Measurements from ENCODE around the gene ZBTB21.

Gene ZBTB21

DNA sequence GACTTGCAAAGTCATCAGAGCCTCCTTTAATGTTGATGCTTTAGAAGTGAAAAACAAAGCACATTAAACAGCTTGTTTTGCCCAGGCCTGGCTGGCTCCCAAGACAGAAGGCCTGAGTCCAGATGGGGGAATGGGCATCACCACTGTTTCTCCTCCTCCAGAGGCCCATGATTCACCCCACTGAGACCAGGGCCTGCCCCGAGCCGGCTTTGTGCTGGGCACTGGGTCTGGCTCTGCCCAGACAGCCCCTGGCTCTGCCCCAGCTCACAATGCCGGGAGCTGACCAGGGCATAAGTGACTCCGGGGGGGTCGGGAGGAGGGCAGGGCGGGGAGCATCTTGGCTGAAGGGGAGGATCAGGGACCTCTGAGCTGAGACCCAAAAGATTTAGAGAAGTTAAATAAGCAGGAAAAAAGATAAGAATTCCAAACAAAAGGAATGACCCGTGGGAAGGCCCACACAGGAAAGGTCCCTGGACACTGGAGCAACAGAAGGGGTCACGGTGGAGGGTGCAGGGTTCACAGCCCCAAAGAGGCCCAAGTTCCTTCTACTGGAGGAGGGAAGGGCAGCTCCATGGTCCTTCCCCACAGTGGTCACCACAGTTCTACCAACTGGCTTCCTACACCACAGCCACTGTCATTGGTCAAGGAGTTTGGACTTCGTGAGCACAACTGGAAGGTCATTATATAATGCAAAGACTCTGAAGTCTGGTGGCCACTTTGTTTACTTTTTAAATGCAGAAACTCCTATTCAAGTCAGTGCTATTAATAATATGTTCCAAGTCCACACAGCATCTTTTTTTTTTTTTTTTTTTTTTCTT is 61.9 kb downstream of the ZBTB21 start:
- ATAC-seq (replicated peaks) (no peak), DNase-seq (no peak)
- H3K27ac Mint-ChIP-seq = no peak overlapping the region
- peaks cover 2 to 4% of the 10 kb centered on the region in 2 donors for H3K9me3 Mint-ChIP-seq
- H3K27me3 Mint-ChIP-seq = no peaks in the 10 kb centered on the region
- H3K4me3 Mint-ChIP-seq = no peak overlapping the region
- peaks cover 6 to 15% of the 10 kb centered on the region in 2 donors for H3K4me1 Mint-ChIP-seq
- H3K36me3 Mint-ChIP-seq = peaks cover 2 to 4% of the 10 kb centered on the region in 2 donors

DNA sequence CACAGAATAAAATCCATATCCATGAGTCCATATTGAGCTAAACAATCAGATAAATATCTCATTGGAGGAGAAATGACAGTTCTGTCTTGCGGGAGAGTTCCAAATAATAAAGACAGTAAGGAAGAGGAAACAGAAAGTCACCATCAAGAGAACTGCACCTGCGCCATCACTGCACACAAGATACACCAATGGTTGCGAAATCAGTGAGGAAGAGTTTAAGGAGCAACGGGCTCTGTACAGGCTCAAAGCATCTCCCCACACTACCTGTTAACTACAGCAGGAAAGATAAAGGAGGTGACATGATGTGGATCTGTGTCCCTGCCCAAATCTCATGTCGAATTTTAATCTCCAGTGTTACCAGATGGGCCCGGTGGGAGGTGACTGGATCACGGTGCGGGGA is 64.2 kb downstream of the ZBTB21 start:
- no peak for ATAC-seq (replicated peaks)
- DNase-seq = no peak
- Mint-ChIP-seq H3K27me3 (no peaks in the 10 kb centered on the region), H3K27ac (no peak overlapping the region), H3K9me3 (peaks cover 2 to 4% of the 10 kb centered on the region in 2 donors), H3K4me1 (peaks cover 1 to 6% of the 10 kb centered on the region in 2 donors), H3K36me3 (peaks cover 2 to 4% of the 10 kb centered on the region in 2 donors), H3K4me3 (no peak overlapping the region)

DNA sequence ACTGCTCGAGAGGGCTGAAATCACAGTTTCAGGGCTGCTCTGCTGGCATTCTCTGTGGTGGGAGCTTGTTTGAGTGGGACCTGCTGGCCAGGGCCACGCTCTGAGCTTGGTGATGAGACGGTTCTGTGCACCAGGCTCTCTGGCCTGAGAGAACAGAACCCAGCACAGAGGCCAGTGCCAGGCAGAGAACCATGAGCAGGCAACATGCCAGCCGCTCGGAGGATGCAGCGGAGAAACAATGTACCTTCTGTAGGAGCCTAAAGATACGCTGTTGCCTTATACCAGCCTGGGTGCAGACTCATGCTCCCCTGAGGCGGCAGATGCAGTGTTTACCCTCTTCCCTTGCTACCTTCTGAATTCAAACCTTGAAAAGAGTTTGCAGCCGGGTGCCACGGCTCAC is 66.3 kb downstream of the ZBTB21 start:
- H3K27ac Mint-ChIP-seq = no peak overlapping the region
- peaks cover 0 to 4% of the 10 kb centered on the region in 2 donors for H3K36me3 Mint-ChIP-seq
- no peaks in the 10 kb centered on the region for H3K27me3 Mint-ChIP-seq
- H3K4me3 Mint-ChIP-seq = no peak overlapping the region
- DNase-seq = no peak
- H3K9me3 Mint-ChIP-seq = peaks cover 0 to 4% of the 10 kb centered on the region in 2 donors
- peaks cover 1 to 6% of the 10 kb centered on the region in 2 donors for H3K4me1 Mint-ChIP-seq
- ATAC-seq (replicated peaks) = no peak

DNA sequence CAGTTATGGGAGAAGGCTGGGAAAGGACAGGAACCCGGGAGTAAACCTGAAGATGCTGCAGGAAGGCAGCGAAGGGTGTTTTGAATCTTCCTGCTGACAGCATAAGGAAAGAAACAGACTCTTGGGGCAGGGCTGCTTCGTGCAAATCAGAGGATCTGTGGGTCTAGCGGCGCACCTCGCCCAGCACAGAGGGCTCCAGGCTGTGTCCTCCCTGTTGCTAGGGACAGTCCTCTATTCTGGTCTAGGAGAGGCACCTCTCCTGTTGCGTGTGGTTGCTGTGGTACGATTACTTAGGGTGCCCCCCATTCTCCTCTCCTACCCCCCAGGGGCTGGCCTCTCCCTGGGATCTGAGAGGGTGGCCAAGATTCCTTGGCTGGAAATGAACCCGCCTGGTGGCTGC is 67.7 kb downstream of the ZBTB21 start:
- Mint-ChIP-seq H3K27ac (no peak overlapping the region), H3K4me3 (no peak overlapping the region), H3K4me1 (no peaks in the 10 kb centered on the region), H3K27me3 (no peaks in the 10 kb centered on the region), H3K36me3 (peaks cover 2 to 4% of the 10 kb centered on the region in 2 donors), H3K9me3 (peaks cover 0 to 4% of the 10 kb centered on the region in 2 donors)
- DNase-seq (no peak), ATAC-seq (replicated peaks) (no peak)

DNA sequence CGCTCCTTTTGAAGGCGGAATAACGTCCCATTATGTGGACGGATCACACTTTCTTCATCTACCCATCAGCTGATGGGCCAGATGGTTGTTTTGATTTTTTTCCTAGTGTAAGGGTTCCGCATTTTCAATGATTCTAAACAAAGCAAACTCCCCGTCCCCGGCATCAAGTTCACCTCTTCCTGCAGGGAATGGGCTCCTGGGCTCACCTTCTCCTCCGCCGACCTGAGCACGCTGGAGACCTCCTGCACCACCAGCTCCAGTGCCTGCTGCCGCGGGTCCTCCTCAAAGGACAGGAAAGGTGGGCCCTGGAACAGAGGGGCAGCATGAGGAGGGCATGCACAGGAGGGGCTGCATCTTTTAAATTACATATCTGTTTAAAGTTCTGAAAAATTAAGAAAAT is 68.2 kb downstream of the ZBTB21 start:
- Mint-ChIP-seq H3K27ac (no peak overlapping the region), H3K36me3 (peaks cover 2 to 4% of the 10 kb centered on the region in 2 donors), H3K9me3 (peaks cover 0 to 4% of the 10 kb centered on the region in 2 donors), H3K27me3 (no peaks in the 10 kb centered on the region), H3K4me1 (no peaks in the 10 kb centered on the region), H3K4me3 (no peak overlapping the region)
- ATAC-seq (replicated peaks) (no peak), DNase-seq (no peak)

DNA sequence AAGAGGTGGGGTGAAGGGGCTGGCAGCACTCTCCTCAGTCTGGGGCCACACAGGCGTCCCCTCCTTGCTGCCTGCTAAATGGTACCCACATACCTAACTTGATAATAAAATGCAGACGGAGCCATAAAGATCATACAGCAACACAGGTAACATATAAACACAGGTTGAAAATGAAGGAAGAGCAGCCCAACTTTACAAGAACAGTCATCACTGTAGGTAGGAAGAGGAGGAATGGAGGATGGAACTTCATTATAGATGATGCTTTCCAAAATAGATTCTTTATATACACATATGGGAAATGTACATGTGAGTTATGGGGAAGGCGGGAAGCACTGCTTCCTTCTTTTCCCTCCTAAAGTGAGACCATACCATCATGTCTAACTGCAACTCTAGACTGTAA is 69.7 kb downstream of the ZBTB21 start:
- Mint-ChIP-seq H3K27me3 (peaks cover 0 to 4% of the 10 kb centered on the region in 2 donors), H3K36me3 (peaks cover 2 to 4% of the 10 kb centered on the region in 2 donors), H3K4me1 (no peaks in the 10 kb centered on the region), H3K9me3 (peaks cover 0 to 4% of the 10 kb centered on the region in 2 donors), H3K4me3 (no peak overlapping the region), H3K27ac (no peak overlapping the region)
- ATAC-seq (replicated peaks) (no peak), DNase-seq (no peak)

DNA sequence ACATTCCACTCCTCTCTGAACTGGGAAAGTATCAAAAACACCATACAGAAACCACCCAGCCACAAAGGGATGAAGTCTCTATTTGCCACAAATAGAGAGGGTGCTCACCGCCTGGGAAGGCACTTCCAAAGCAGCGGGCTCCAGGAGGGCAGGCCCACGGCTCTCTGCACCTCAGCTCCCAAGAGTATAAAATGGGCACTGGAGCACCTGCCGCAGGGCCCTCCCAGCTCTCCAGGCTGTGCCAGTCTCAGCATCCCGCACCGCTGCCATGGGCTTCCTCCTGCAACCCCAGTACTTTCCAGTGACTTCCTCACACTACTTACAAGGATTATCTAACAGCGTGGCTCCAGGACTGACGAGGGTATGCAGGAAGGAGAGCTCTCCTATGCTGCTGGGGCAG is 70.8 kb downstream of the ZBTB21 start:
- Mint-ChIP-seq H3K4me3 (no peak overlapping the region), H3K36me3 (peaks cover 2 to 4% of the 10 kb centered on the region in 2 donors), H3K4me1 (no peaks in the 10 kb centered on the region), H3K27ac (no peak overlapping the region), H3K9me3 (no peaks in the 10 kb centered on the region), H3K27me3 (peaks cover 0 to 4% of the 10 kb centered on the region in 2 donors)
- DNase-seq = no peak
- ATAC-seq (replicated peaks) = no peak

Measured in stimulated activated naive B cell treated with anti-CD40 and anti-IgM and Interleukin-4, amounts not matched to agents 10 μg/mL and 1 μg/mL and 100 μg/mL, for 72 hours (primary cell).